GM23248 (cell line): ENCODE measurements around the gene ZBTB42. TPM values are rescaled to one million over a fixed set of nuclear protein-coding genes. Genes with fewer than 3 reads are reported as not detected.
A peak's percentile ranks its signal among the peaks of the same experiment; 100 is the strongest.

ENCODE experiments used
- DNase-seq: peaks from one replicate; pipeline ENCODE4 v3.0.0-alpha.2; 2015
- H2AFZ ChIP-seq: fragments of 200-600 bp; sonication (generic); 2 replicates; pipeline ENCODE4 v1.6.1; 2016; ENCODE audit warnings: antibody characterized with exemption
- H3F3A ChIP-seq: fragments of 200-600 bp; sonication (generic); 2 replicates; pipeline ENCODE4 v1.6.1; 2016; ENCODE audit warnings: mild to moderate bottlenecking, antibody characterized with exemption, mixed run types; ENCODE audit not compliant: insufficient read depth
- H3K27ac ChIP-seq: fragments of 200-600 bp; sonication (generic); 2 replicates; pipeline ENCODE4 v1.5.1; 2016; ENCODE audit warnings: mild to moderate bottlenecking
- H3K27me3 ChIP-seq: fragments of 200-600 bp; sonication (generic); replicated peaks from 2 replicates; pipeline ENCODE4 v1.6.1; 2016; ENCODE audit warnings: mild to moderate bottlenecking; ENCODE audit not compliant: insufficient read depth
- H3K36me3 ChIP-seq: fragments of 200-600 bp; sonication (generic); 2 replicates; pipeline ENCODE4 v1.6.1; 2016; ENCODE audit warnings: low read depth, mild to moderate bottlenecking
- H3K4me1 ChIP-seq: fragments of 200-600 bp; sonication (generic); 2 replicates; pipeline ENCODE4 v1.6.1; 2016; ENCODE audit warnings: mild to moderate bottlenecking; ENCODE audit not compliant: insufficient read depth
- H3K4me2 ChIP-seq: fragments of 200-600 bp; sonication (generic); one replicate; pipeline ENCODE4 v1.6.1; 2016; ENCODE audit warnings: mild to moderate bottlenecking; ENCODE audit not compliant: unreplicated experiment
- H3K4me3 ChIP-seq: fragments of 200-600 bp; sonication (generic); 2 replicates; pipeline ENCODE4 v1.5.1; 2016; ENCODE audit warnings: mild to moderate bottlenecking
- H3K79me2 ChIP-seq: fragments of 200-600 bp; sonication (generic); 2 replicates; pipeline ENCODE4 v1.6.1; 2016; ENCODE audit warnings: mild to moderate bottlenecking; ENCODE audit not compliant: insufficient read depth
- H3K9ac ChIP-seq: fragments of 200-600 bp; sonication (generic); 2 replicates; pipeline ENCODE4 v1.6.1; 2016; ENCODE audit warnings: mild to moderate bottlenecking
- H3K9me2 ChIP-seq: fragments of 200-600 bp; sonication (generic); 2 replicates; pipeline ENCODE4 v1.6.1; 2016; ENCODE audit warnings: mixed run types, mild to moderate bottlenecking, moderate library complexity; ENCODE audit not compliant: insufficient read depth
- H3K9me3 ChIP-seq: fragments of 200-600 bp; sonication (generic); one replicate; pipeline ENCODE4 v1.6.1; 2017; ENCODE audit warnings: low read depth
- H4K20me1 ChIP-seq: fragments of 200-600 bp; sonication (generic); 2 replicates; pipeline ENCODE4 v1.6.0; 2016; ENCODE audit not compliant: insufficient read depth
- EZH2 ChIP-seq: fragments of 200-600 bp; sonication (generic); IDR thresholded peaks from 2 replicates; pipeline ENCODE4 v1.6.1; 2018; ENCODE audit warnings: antibody characterized with exemption, mild to moderate bottlenecking; ENCODE audit not compliant: insufficient read depth, poor library complexity, severe bottlenecking
- EZH2phosphoT487 ChIP-seq: fragments of 200-600 bp; sonication (generic); IDR thresholded peaks from 2 replicates; pipeline ENCODE4 v1.6.1; 2018; ENCODE audit warnings: antibody characterized with exemption, moderate library complexity, mild to moderate bottlenecking, low read depth; ENCODE audit not compliant: insufficient read depth
- WGBS, 2 experiments: methylation state at CpG; one replicate each; pipeline ENCODE4 v1.1.6; 2015 to 2017; ENCODE audit warnings: low lambda C conversion rate in 2 of 2, low coverage in 1 of 2; ENCODE audit errors: missing lambda C conversion rate in 2 of 2; 5-methylcytosine and 5-hydroxymethylcytosine counted together
- in situ Hi-C: fragments of 300-500 bp; cut with MboI; formaldehyde crosslinking; loops from 2 replicates; pipeline ENCODE4 v1.15.0; 2020
- polyA plus RNA-seq: library from polyadenylated mRNA; unstranded; fragments of >200 nt; fragmentation: Nextera tagmentation; extraction: Ambion mirVana; gene quantifications from 2 replicates; pipeline ENCODE4 v1.2.1, GENCODE V29; 2016
- total RNA-seq: library from RNA; depleted of rRNA; stranded (reverse); fragments of >200 nt; shearing (Covaris generic); gene quantifications from 2 replicates; pipeline ENCODE4 v1.2.3, GENCODE V29; 2014; rRNA removed

ZBTB42 gene
- total RNA-seq (2.4 and 6.2 TPM in 2 replicates), polyA plus RNA-seq (0.56 and 0.75 TPM in 2 replicates)

DNA sequence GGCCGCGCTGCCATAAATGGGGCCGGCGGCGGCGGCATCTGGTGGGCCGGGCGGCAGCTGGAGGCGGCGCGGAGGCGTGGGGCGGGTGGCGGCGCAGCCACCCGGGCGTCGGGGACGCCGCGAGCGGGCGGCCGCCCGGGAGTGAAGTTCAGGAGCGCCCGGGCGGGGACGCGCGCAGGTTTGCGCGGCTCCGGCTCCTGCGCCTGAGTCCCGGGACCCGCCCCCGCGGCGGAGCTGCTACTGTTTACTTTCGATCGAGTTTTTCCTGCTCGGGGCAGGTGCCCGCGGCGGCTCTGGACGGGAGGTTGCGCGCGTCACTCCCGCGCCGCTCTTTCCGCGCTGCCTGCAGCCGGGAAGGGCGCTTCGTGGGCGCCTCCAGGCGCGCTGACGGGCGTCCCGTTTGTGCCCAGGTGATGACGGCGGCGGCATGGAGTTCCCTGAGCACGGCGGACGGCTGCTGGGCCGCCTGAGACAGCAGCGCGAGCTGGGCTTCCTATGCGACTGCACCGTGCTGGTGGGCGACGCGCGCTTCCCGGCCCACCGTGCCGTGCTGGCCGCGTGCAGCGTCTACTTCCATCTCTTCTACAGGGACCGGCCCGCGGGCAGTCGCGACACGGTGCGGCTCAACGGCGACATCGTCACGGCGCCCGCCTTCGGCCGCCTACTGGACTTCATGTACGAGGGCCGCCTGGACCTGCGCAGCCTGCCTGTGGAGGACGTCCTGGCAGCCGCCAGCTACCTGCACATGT lies at the start of gene ZBTB42:
TSS of gene ZBTB42 (plus strand) at position 331 of the 749 bp plus-strand sequence. CDS start at position 428, 97 bp downstream.
- no peaks in the 10 kb centered on the region for H4K20me1 ChIP-seq
- no peaks in the 10 kb centered on the region for H3K79me2 ChIP-seq
- 2 to 13% methylated on average over 47 to 91 of the region's 105 CpGs for WGBS, 2 experiments
- H3F3A ChIP-seq, result peaks cover 21% of the 10 kb centered on the region
- peaks cover 9% of the 10 kb centered on the region; the same call in 1 of the 2 replicates for H3K4me1 ChIP-seq
- H3K9ac ChIP-seq, result peak within 1 kb of the TSS; percentile 65
- H3K27me3 ChIP-seq, result no peaks in the 10 kb centered on the region
- TF ChIP-seq EZH2 (no peak), EZH2phosphoT487 (no peak)
- in situ Hi-C loops, result no loop called here
- no peaks in the 10 kb centered on the region for H3K9me3 ChIP-seq
- peak within 1 kb of the TSS; percentile 76 for H2AFZ ChIP-seq
- H3K9me2 ChIP-seq, result no peaks in the 10 kb centered on the region
- peak within 1 kb of the TSS; percentile 77 for H3K4me2 ChIP-seq
- H3K36me3 ChIP-seq, result no peaks in the 10 kb centered on the region
- H3K4me3 ChIP-seq, result peak within 1 kb of the TSS; percentile 78
- H3K27ac ChIP-seq, result no peak within 1 kb of the TSS
- DNase-seq, result peak; percentile 70

DNA sequence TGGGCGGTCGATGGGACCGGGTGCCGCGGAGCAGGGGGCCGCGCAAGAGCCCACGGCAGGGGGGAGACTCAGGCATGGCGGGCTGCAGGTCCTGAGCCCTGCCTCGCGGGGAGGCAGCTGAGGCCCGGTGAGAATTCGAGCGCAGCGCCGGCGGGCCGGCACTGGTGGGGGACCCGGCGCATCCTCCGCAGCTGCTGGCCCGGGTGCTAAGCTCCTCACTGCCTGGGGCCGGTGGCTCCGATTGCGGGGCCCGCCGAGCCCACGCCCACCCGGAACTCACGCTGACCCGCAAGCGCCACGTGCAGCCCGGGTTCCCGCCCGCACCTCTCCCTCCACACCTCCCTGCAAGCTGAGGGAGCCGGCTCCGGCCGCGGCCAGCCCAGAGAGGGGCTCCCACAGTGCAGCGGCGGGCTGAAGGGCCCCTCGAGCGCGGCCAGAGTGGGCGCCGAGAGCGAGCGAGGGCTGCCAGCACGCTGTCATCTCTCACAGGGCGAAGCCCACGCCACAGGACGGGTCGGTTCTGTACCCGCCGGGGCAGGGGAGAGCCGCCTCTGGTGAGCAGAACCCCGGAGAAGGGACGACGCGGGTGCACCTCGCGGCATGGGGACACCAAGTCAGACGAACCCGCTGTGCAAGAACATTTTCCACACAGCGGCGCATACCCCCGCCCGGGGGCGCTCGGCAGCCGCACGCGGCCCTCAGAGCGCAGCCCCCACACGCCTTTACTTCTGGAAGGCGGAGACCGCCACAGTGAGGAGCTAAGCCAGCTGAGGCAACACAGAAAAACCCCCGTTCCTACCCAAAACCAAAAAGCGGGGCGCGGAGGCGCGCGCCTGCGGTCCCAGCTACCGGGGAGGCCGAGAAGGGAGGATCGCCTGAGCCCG lies 49.1 kb upstream of the ZBTB42 start:
- Histone ChIP-seq H3K4me2 (peak overlapping the region; percentile 72), H3F3A (peaks cover 29% of the 10 kb centered on the region), H3K79me2 (peaks cover 38% of the 10 kb centered on the region), H3K36me3 (no peaks in the 10 kb centered on the region), H3K27ac (peak overlapping the region; percentile 39), H3K27me3 (no peaks in the 10 kb centered on the region), H4K20me1 (no peaks in the 10 kb centered on the region), H3K9ac (peak overlapping the region; percentile 68), H3K4me1 (peaks cover 28% of the 10 kb centered on the region), H3K4me3 (peak overlapping the region; percentile 90), H2AFZ (peak overlapping the region; percentile 87), H3K9me3 (no peaks in the 10 kb centered on the region), H3K9me2 (no peaks in the 10 kb centered on the region)
- TF ChIP-seq EZH2, result no peak
- TF ChIP-seq EZH2phosphoT487, result no peak
- WGBS, 2 experiments, result 61 to 70% methylated on average over 45 to 70 of the region's 90 CpGs
- no peak for DNase-seq
- in situ Hi-C loops, result no loop called here

DNA sequence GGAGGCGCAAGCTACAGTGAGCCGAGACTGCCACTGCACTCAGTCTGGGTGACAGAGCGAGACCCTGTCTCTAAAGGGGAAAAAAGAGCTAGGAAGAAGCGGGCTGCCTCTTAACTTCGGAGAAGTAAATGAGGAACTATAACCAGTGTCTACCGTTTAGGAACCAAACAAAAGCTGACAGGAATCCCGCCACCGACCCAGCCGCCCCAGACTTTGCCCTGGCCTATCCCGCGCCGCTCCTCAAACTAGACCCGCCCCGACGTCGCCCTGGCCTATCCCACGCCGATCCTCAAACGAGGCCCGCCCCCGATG lies 48.5 kb upstream of the ZBTB42 start:
- H4K20me1 ChIP-seq, result no peaks in the 10 kb centered on the region
- 1 to 2% methylated on average over 18 to 21 of the region's 21 CpGs for WGBS, 2 experiments
- H3K4me1 ChIP-seq, result peaks cover 22% of the 10 kb centered on the region
- peak overlapping the region; percentile 39 for H3K27ac ChIP-seq
- H3K36me3 ChIP-seq, result peaks cover 5% of the 10 kb centered on the region; the same call in 1 of the 2 replicates
- no peaks in the 10 kb centered on the region for H3K9me2 ChIP-seq
- no peak for DNase-seq
- H3K4me2 ChIP-seq, result peak overlapping the region; percentile 72
- no peaks in the 10 kb centered on the region for H3K27me3 ChIP-seq
- TF ChIP-seq EZH2phosphoT487, result no peak
- no peak for TF ChIP-seq EZH2
- H3K79me2 ChIP-seq, result peaks cover 44% of the 10 kb centered on the region
- H3K4me3 ChIP-seq, result peak overlapping the region; percentile 90
- in situ Hi-C loops, result no loop called here
- H3K9ac ChIP-seq, result peak overlapping the region; percentile 68
- H3K9me3 ChIP-seq, result no peaks in the 10 kb centered on the region
- peak overlapping the region; percentile 87 for H2AFZ ChIP-seq
- H3F3A ChIP-seq, result peaks cover 23% of the 10 kb centered on the region

DNA sequence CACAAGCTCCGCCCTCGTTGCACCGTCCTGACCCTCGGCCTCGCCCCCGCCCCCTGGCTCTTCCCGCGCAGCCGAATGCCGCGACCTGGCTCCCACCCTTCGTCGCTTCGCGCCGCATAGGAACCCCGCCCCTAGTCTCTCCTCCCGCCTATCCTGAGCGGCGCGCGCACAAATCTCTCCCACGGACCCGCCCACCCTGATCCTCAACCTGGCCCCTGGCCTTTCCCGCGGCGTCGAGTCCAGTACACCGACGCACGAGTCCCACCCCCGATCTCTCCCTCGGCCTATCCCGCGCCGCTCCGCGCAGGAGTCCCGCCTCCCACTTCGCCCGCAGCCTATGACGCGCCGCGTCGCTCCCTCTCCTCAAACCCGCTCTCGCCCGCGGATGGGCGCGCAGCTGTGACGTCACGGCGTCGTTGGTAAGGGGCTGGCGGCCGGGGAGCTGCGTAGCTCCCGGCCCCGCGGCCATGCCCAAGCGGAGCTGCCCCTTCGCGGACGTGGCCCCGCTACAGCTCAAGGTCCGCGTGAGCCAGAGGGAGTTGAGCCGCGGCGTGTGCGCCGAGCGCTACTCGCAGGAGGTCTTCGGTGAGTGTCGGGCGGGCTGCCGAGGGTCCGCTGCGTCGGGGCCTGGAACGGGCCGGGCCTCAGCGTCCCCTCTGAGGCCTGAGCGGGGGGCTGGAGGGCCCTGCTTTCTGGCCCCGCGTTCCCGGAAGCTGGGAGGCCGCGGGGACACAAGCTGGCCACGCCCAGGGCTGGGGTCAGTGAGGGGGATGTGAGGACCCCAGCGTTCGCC lies 48.0 kb upstream of the ZBTB42 start, which contains the start of gene SIVA1:
TSS of gene SIVA1 (plus strand) at position 413 of the 793 bp plus-strand sequence. CDS start at position 468, 55 bp downstream.
- Histone ChIP-seq H3K4me2 (peak within 1 kb of the TSS; percentile 87), H3F3A (peaks cover 22% of the 10 kb centered on the region), H3K79me2 (peaks cover 50% of the 10 kb centered on the region), H3K36me3 (peaks cover 5% of the 10 kb centered on the region; the same call in 1 of the 2 replicates), H3K27me3 (no peaks in the 10 kb centered on the region), H4K20me1 (no peaks in the 10 kb centered on the region), H3K4me3 (peak within 1 kb of the TSS; percentile 90), H3K9me3 (no peaks in the 10 kb centered on the region), H3K27ac (peak within 1 kb of the TSS; percentile 74), H3K9ac (peak within 1 kb of the TSS; percentile 97), H3K9me2 (no peaks in the 10 kb centered on the region), H3K4me1 (peaks cover 22% of the 10 kb centered on the region), H2AFZ (peak within 1 kb of the TSS; percentile 87)
- in situ Hi-C loops, result no loop called here
- TF ChIP-seq EZH2 (no peak), EZH2phosphoT487 (no peak)
- 1% methylated on average over 59 to 76 of the region's 95 CpGs for WGBS, 2 experiments
- DNase-seq, result peak; percentile 100
